Peyer's patch (tissue), 4 donors: ENCODE data around the gene SRRM4. TPM values are rescaled to one million over a fixed set of nuclear protein-coding genes. Genes with fewer than 3 reads are reported as not detected.
A peak's percentile ranks its signal among the peaks of the same experiment; 100 is the strongest.

Experiments used
- DNase-seq, 3 donors: peaks; one replicate each; pipeline ENCODE4 v3.0.0-alpha.2; 2017 to 2019
- H3K27ac ChIP-seq, 4 donors: fragments of 200-600 bp; sonication (generic); one replicate each; pipeline ENCODE4 v1.5.1; 2016 to 2019
- H3K27me3 ChIP-seq, 2 donors: fragments of 200-600 bp; sonication (generic); one replicate each; pipeline ENCODE4 v1.5.1; 2019
- H3K36me3 ChIP-seq, 3 donors: fragments of 200-600 bp; sonication (generic); one replicate each; pipeline ENCODE4 v1.5.1; 2016 to 2019
- H3K4me1 ChIP-seq, 4 donors: fragments of 200-600 bp; sonication (generic); one replicate each; pipeline ENCODE4 v1.5.1; 2016 to 2019
- H3K4me3 ChIP-seq, 4 donors: fragments of 200-600 bp; sonication (generic); 1 replicate in 3 of 4; 2 replicates in 1 of 4; pipeline ENCODE4 v1.5.1; 2016 to 2019; ENCODE audit warnings: mild to moderate bottlenecking in 1 of 4
- H3K9me3 ChIP-seq, 4 donors: fragments of 200-600 bp; sonication (generic); one replicate each; pipeline ENCODE4 v1.5.1; 2016 to 2019; ENCODE audit warnings: mild to moderate bottlenecking in 1 of 4
- CTCF ChIP-seq, 6 experiments: fragments of 450-650 bp in 4 of 6; fragments of 200-600 bp in 2 of 6; sonication (generic) in 1 of 6; IDR thresholded peaks; one replicate each; pipeline ENCODE4 v1.5.1; 2017 to 2019; ENCODE audit warnings: antibody characterized with exemption in 6 of 6, mild to moderate bottlenecking in 3 of 6, moderate library complexity in 1 of 6
- POLR2A ChIP-seq, 2 donors: fragments of 450-650 bp; IDR thresholded peaks; one replicate each; pipeline ENCODE4 v1.5.1; 2017; ENCODE audit warnings: antibody characterized with exemption in 2 of 2, mild to moderate bottlenecking in 2 of 2, moderate library complexity in 2 of 2
- total RNA-seq, 4 donors: library from RNA; depleted of rRNA; stranded (reverse); fragments of >200 nt; gene quantifications; one replicate each; pipeline ENCODE4 v1.1.0, GENCODE V29; 2016

Gene SRRM4
- total RNA-seq, 4 donors from 2014 or later: not detected

- H3K4me1 ChIP-seq: no peaks in the 10 kb centered on the region
- TF ChIP-seq POLR2A (IDR thresholded peaks at IDR 0.05) (no peak), CTCF (IDR thresholded peaks at IDR 0.05) (peak; percentile 58 to 75 (median 67))
- no peaks in the 10 kb centered on the region for H3K27me3 ChIP-seq
- no peak overlapping the region for H3K4me3 ChIP-seq
- no peaks in the 10 kb centered on the region for H3K36me3 ChIP-seq
- H3K27ac ChIP-seq: no peak overlapping the region
- no peaks in the 10 kb centered on the region for H3K9me3 ChIP-seq
- peak in 1 of 3 donors; percentile 50 for DNase-seq
These were observed 134.1 kb downstream of the SRRM4 start for GRCh38 chr12:119115296-119115905.

- no peak for TF ChIP-seq CTCF (IDR thresholded peaks at IDR 0.05)
- TF ChIP-seq POLR2A (IDR thresholded peaks at IDR 0.05): no peak
- no peak overlapping the region for H3K27ac ChIP-seq
- no peak overlapping the region for H3K4me3 ChIP-seq
- no peak for DNase-seq
- H3K36me3 ChIP-seq: no peaks in the 10 kb centered on the region
- H3K27me3 ChIP-seq: no peaks in the 10 kb centered on the region
- no peaks in the 10 kb centered on the region for H3K9me3 ChIP-seq
- H3K4me1 ChIP-seq: no peaks in the 10 kb centered on the region
These were observed 136.6 kb downstream of the SRRM4 start for GRCh38 chr12:119117936-119118335.

GRCh38 chr12:119118625-119119024 is 137.3 kb downstream of the SRRM4 start:
- Histone ChIP-seq H3K4me3 (no peak overlapping the region), H3K4me1 (no peaks in the 10 kb centered on the region), H3K9me3 (no peaks in the 10 kb centered on the region), H3K27me3 (no peaks in the 10 kb centered on the region), H3K36me3 (no peaks in the 10 kb centered on the region), H3K27ac (no peak overlapping the region)
- no peak for TF ChIP-seq POLR2A (IDR thresholded peaks at IDR 0.05)
- no peak for TF ChIP-seq CTCF (IDR thresholded peaks at IDR 0.05)
- DNase-seq: no peak

GRCh38 chr12:119122047-119122446 is 140.7 kb downstream of the SRRM4 start:
- no peak overlapping the region for H3K27ac ChIP-seq
- no peak overlapping the region for H3K4me3 ChIP-seq
- DNase-seq: no peak
- TF ChIP-seq POLR2A (IDR thresholded peaks at IDR 0.05): no peak
- TF ChIP-seq CTCF (IDR thresholded peaks at IDR 0.05): no peak
- H3K4me1 ChIP-seq: no peaks in the 10 kb centered on the region
- no peaks in the 10 kb centered on the region for H3K27me3 ChIP-seq
- H3K36me3 ChIP-seq: no peaks in the 10 kb centered on the region
- no peaks in the 10 kb centered on the region for H3K9me3 ChIP-seq

GRCh38 chr12:119122751-119123150 is 141.4 kb downstream of the SRRM4 start:
- Histone ChIP-seq H3K4me3 (no peak overlapping the region), H3K27me3 (no peaks in the 10 kb centered on the region), H3K27ac (no peak overlapping the region), H3K9me3 (no peaks in the 10 kb centered on the region), H3K36me3 (no peaks in the 10 kb centered on the region), H3K4me1 (no peaks in the 10 kb centered on the region)
- no peak for DNase-seq
- TF ChIP-seq CTCF (IDR thresholded peaks at IDR 0.05) (no peak), POLR2A (IDR thresholded peaks at IDR 0.05) (no peak)

GRCh38 chr12:119128527-119128926 is 147.2 kb downstream of the SRRM4 start:
- DNase-seq: no peak
- Histone ChIP-seq H3K9me3 (no peaks in the 10 kb centered on the region), H3K36me3 (no peaks in the 10 kb centered on the region), H3K4me3 (no peak overlapping the region), H3K4me1 (no peaks in the 10 kb centered on the region), H3K27me3 (no peaks in the 10 kb centered on the region), H3K27ac (no peak overlapping the region)
- no peak for TF ChIP-seq POLR2A (IDR thresholded peaks at IDR 0.05)
- TF ChIP-seq CTCF (IDR thresholded peaks at IDR 0.05): no peak
